ENCODE measurements around the gene PIP4K2C.

DNA sequence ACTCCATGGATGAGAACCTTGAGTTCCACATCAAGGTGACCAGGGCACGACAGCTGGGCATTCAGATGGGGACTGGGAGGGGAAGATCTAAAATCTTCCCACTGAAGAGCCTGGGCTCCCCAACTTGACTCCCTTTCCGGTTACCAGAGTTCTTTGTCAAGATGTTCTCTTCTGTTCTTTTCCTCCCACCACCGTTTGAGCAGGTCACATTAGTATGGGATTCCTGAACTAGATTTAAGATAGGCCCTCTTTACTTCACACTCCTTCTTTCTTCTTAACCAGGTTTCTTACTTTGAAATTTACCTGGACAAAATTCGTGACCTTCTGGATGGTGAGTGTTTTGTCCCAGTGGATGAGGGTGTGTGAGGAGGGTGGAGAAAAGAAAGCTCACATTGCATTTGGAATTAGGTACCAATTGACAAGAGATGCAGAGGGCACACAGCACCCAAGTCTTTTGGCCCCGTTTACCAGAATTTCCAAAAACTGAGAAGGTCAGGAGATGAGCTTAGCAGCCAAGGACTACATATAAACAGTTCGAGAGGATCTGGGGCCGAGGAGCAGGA lies 26.7 kb upstream of the PIP4K2C start:
- no peak for TF ChIP-seq CTCF (IDR thresholded peaks at IDR 0.05; ENCODE audit: insufficient read depth, low read length, poor library complexity, severe bottlenecking)
- TF ChIP-seq EZH2phosphoT487 (conservative IDR thresholded peaks at IDR 0.05; ENCODE audit: low read length): no peak
